ENCODE results near the gene PLEKHH1.

DNA sequence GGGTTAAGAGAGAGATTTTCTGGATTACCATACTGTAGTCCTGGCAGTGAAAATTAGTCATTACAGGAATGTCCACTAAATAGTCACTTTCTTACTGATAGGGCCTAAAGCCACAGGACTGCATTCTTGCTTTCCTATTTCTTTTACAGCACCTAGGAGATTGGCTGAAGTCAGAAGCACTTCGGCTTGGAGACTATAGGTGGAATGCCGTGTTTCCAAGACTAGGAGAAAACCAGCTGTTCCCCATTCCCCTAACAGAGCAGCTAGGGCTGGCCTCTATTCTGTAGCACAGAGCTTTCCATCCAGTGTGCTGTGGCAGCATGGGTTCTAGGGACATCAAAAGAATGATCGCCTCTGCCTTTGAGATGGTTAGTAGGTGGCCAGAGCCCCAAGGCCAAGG lies 51.9 kb downstream of the PLEKHH1 start:
- TF ChIP-seq, protein P1, sequence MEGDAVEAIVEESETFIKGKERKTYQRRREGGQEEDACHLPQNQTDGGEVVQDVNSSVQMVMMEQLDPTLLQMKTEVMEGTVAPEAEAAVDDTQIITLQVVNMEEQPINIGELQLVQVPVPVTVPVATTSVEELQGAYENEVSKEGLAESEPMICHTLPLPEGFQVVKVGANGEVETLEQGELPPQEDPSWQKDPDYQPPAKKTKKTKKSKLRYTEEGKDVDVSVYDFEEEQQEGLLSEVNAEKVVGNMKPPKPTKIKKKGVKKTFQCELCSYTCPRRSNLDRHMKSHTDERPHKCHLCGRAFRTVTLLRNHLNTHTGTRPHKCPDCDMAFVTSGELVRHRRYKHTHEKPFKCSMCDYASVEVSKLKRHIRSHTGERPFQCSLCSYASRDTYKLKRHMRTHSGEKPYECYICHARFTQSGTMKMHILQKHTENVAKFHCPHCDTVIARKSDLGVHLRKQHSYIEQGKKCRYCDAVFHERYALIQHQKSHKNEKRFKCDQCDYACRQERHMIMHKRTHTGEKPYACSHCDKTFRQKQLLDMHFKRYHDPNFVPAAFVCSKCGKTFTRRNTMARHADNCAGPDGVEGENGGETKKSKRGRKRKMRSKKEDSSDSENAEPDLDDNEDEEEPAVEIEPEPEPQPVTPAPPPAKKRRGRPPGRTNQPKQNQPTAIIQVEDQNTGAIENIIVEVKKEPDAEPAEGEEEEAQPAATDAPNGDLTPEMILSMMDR (IDR thresholded peaks at IDR 0.05), result no peak
- no peak for TF ChIP-seq EP300 (IDR thresholded peaks at IDR 0.05; ENCODE audit: low read depth)

Measured in transverse colon (tissue), 3 donors.